Fibroblast of the aortic adventitia (primary cell): ENCODE data around the gene MATN1. TPM values are rescaled to one million over a fixed set of nuclear protein-coding genes. Genes with fewer than 3 reads are reported as not detected.

Experiments used
- DNase-seq: peaks from one replicate; pipeline ENCODE4 v3.0.0-alpha.2; 2010; ENCODE audit warnings: low read depth
- H3K4me3 ChIP-seq: 2 replicates; pipeline ENCODE4 v1.5.1; 2011; ENCODE audit warnings: low read depth, mild to moderate bottlenecking, control low read depth, low read length, moderate library complexity
- total RNA-seq: library from RNA; depleted of rRNA; stranded (reverse); fragments of >200 nt; gene quantifications from 2 replicates; pipeline ENCODE4 v1.2.3, GENCODE V29; 2012; ENCODE audit warnings: low replicate concordance
- TF ChIP-seq, protein P1 (sequence below): IDR thresholded peaks from 2 replicates; pipeline ENCODE4 v1.5.1; 2011; ENCODE audit warnings: mild to moderate bottlenecking, low read length, control low read depth, inconsistent platforms; ENCODE audit not compliant: insufficient read depth

MATN1 gene
- total RNA-seq, 1 donor: 0.18 TPM

DNA sequence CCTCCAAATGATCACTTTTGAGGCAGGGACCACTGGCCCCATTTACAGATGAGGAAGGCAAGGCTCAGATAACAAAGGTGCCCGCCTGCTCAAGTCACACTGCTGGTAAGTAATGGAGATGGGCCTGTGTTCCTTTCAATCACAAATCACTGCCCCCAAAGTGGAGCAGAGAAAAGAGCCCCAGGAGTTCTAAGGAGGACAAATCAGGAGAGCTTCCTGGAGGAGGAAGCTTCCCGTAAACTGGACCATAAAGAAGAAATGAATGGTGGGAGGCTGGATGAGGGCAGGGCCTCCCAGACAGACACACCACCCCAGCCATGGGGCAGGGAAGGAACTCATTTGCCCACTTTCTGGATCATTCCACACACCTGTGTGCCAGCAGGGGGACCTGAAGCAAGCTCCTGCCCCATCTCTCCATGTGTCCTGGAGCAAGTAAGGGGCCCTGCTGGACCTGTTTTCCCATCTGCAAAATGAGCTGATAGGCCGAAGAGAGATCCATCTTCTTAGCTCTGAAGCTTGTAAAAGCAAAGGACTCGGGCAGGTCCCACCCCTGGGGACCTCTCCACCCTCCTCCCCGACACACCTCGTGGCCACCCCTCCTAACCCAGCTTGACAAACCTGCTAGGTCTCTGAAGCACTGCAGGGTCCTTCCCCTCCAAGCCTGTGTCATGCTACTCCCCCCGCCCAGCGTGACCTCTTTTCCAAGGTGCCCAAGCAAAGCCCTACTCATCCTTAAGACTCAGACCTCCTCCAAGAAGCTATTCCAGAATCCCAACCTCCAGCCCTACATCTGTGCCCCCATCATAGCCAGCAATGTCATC is 28.7 kb upstream of the MATN1 start:
- DNase-seq: no peak
- H3K4me3 ChIP-seq: no peak overlapping the region
- TF ChIP-seq, protein P1, sequence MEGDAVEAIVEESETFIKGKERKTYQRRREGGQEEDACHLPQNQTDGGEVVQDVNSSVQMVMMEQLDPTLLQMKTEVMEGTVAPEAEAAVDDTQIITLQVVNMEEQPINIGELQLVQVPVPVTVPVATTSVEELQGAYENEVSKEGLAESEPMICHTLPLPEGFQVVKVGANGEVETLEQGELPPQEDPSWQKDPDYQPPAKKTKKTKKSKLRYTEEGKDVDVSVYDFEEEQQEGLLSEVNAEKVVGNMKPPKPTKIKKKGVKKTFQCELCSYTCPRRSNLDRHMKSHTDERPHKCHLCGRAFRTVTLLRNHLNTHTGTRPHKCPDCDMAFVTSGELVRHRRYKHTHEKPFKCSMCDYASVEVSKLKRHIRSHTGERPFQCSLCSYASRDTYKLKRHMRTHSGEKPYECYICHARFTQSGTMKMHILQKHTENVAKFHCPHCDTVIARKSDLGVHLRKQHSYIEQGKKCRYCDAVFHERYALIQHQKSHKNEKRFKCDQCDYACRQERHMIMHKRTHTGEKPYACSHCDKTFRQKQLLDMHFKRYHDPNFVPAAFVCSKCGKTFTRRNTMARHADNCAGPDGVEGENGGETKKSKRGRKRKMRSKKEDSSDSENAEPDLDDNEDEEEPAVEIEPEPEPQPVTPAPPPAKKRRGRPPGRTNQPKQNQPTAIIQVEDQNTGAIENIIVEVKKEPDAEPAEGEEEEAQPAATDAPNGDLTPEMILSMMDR: no peak

DNA sequence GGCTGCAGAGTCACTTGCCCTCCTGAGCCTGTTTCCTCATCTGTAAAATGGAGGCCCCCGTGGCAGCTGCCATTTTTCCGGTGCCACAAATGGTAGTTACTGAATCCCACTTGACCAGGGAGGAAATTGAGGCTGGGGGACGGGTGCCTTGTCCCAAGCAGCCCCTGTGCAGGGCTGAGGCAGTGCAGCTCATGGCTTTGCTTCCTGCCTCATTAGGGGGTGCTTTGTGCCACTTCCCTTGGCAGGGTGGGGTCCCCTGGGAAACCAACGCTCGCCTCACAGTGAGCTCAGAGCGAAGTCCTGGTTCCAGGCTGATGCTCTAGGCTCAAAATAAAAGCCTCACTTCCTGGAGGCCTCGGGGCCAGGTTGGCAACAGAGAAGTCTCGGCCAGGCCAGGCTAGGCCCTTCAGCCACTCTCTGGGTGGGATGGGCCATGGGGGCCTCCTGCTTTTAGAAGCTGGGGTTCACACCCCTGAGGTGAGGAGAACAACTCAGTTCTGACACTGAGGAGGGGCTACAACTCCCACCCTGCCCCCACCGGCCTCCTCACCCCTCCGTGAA is 27.4 kb upstream of the MATN1 start:
- no peak for DNase-seq
- TF ChIP-seq, protein P1: no peak
- no peak overlapping the region for H3K4me3 ChIP-seq

DNA sequence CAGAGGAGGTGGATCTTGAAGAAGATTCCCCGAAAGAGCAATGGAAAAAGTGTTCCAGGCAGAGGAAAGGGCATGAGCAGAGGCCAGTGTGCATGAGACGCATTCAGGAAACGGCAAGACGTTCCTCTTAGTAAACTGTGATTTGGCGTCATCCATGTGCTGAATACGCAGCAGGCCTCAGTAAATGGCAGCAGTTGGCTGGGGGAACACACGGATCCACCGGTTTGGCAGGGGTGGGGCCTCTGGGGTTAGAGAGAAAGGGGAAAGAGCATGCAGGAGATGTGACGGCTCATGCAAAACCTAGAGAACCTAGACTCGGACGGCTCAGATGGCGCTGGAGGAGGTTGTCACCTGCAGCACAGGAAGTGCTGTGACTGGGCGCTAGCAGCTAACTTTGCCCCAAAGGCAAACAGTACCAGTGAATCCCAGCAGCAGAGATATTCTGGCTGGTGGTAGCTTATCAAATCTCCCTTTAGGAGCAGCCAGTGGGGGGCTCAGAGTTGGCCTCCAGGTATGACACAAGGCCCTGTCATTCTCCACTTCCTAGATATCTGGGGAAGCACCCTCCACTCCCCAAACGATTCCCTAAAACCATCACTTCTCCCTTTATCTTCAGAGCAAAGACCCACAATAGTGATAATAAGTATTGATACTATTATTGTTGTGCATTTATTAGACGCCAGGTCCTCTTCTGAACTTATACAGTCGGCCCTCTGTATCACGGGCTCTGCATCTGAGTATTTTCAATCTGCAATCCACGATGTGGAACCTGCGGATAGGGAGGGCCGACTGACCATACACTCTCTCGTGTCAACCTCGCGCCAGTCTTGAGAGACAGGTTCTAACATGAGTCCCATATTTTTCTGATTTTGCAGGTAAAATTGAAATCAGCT is 26.6 kb upstream of the MATN1 start:
- no peak for DNase-seq
- TF ChIP-seq, protein P1: no peak
- no peak overlapping the region for H3K4me3 ChIP-seq

DNA sequence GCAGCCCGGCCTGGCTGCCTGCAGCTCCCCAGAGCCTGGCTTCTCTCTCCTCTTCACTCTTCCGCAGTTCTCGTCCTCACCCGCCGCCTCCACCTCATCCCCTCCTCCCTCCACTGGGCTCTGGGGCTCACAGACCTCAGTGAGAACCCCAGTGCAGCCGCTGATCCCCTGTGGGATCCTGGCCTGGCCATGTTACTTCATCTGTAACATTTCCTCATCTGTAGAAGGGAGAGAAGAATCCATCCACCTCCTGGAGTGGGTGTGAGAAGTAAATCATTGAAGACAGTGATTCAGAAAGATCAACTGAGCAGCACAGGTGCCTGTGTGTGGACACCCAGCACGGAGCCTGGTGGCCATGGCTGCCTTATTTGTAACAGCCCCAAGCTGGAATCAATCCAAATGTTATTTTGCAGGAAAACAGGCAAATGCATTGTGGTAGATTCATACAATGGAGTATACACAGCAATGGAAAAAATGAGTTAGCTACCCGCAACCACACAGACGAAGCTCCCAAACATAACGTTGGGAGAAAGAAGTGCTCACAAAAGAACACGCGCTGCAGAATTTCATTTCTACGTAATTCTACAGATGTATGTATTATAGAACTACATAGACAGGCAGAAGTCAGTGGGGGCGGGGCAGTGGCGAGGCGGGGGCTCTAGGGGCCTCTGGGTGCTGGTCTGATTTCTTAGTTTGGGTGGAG is 25.5 kb upstream of the MATN1 start:
- no peak for DNase-seq
- H3K4me3 ChIP-seq: no peak overlapping the region
- TF ChIP-seq, protein P1: no peak

DNA sequence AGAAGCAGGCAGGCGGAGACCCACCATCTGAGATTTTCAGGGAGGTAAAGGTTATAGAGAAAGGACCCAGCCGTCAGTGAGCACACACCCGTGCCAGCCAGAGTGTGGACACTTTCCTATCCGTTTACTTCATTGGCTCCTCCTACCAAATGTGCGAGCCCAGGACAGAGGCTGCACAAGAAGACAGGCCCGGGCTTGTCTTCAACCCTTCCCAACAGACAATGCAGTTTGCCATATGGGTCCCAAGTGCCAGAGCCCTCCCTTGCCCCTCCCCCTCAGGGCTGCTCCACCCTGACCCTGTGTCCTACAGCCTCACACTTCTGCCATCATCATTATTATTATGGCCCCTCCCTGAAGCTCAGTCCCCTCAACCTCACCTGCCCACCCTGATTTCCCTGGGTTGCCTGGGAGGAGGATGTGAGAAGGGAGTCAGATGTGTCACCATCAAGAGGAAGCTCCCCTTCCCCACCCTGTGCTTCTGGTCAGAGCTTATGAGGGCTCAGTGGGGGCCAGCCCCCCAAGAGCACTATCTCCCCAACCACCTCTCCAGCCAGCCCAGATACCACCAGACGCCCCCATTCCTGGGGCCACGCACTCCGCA is 24.8 kb upstream of the MATN1 start:
- no peak overlapping the region for H3K4me3 ChIP-seq
- peak; percentile 31 for DNase-seq
- TF ChIP-seq, protein P1: no peak
